ENCODE measurements around the gene ANKDD1A.

ANKDD1A gene

DNA sequence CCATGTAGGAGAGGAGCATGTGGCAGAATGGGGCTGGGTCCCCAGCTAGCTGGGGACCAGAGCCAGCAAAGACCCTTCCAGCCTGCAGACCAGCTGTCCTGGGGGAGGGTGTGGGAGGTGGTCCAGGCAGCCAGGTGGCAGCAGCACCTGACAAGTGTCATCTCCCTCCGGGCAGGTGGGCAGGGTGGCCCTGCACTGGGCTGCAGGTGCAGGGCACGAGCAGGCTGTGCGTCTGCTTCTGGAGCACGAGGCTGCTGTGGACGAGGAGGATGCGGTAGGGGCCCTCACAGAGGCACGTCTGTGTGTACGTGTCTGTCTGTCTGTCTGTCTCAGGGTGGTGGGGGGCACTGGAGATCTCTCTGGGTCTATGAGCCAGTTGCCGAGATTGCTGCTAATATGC lies 5.5 kb downstream of the ANKDD1A start:
- Histone ChIP-seq H3K27me3 (ENCODE audit: low read length) (no peaks in the 10 kb centered on the region), H3K79me2 (ENCODE audit: insufficient read depth, low read length) (no peaks in the 10 kb centered on the region), H3F3A (ENCODE audit: insufficient read depth) (no peaks in the 10 kb centered on the region), H3K9me3 (ENCODE audit: insufficient read depth, low read length) (no peaks in the 10 kb centered on the region), H3K9me2 (replicated peaks; ENCODE audit: insufficient read depth, low read length) (no peaks in the 10 kb centered on the region), H3K4me2 (ENCODE audit: low read depth, low read length, poor library complexity, severe bottlenecking) (no peak overlapping the region), H3K27ac (ENCODE audit: low read depth, low read length) (no peak overlapping the region), H3K36me3 (ENCODE audit: low read length) (no peaks in the 10 kb centered on the region), H2AFZ (ENCODE audit: low read depth, low read length, severe bottlenecking) (no peak overlapping the region), H4K20me1 (ENCODE audit: low read depth, low read length) (no peaks in the 10 kb centered on the region), H3K9ac (ENCODE audit: low read length) (no peak overlapping the region), H3K4me3 (ENCODE audit: insufficient read depth, low read length, poor library complexity, severe bottlenecking) (no peak overlapping the region)
- TF ChIP-seq, protein P1, sequence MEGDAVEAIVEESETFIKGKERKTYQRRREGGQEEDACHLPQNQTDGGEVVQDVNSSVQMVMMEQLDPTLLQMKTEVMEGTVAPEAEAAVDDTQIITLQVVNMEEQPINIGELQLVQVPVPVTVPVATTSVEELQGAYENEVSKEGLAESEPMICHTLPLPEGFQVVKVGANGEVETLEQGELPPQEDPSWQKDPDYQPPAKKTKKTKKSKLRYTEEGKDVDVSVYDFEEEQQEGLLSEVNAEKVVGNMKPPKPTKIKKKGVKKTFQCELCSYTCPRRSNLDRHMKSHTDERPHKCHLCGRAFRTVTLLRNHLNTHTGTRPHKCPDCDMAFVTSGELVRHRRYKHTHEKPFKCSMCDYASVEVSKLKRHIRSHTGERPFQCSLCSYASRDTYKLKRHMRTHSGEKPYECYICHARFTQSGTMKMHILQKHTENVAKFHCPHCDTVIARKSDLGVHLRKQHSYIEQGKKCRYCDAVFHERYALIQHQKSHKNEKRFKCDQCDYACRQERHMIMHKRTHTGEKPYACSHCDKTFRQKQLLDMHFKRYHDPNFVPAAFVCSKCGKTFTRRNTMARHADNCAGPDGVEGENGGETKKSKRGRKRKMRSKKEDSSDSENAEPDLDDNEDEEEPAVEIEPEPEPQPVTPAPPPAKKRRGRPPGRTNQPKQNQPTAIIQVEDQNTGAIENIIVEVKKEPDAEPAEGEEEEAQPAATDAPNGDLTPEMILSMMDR (IDR thresholded peaks at IDR 0.05; ENCODE audit: insufficient read depth, low read length, poor library complexity, severe bottlenecking) = no peak
- TF ChIP-seq EZH2phosphoT487 (conservative IDR thresholded peaks at IDR 0.05; ENCODE audit: low read length) = no peak

- no peaks in the 10 kb centered on the region for H3F3A ChIP-seq (ENCODE audit: insufficient read depth)
- H3K27me3 ChIP-seq (ENCODE audit: low read length) = no peaks in the 10 kb centered on the region
- no peaks in the 10 kb centered on the region for H3K79me2 ChIP-seq (ENCODE audit: insufficient read depth, low read length)
- H2AFZ ChIP-seq (ENCODE audit: low read depth, low read length, severe bottlenecking) = no peak overlapping the region
- no peaks in the 10 kb centered on the region for H3K36me3 ChIP-seq (ENCODE audit: low read length)
- no peak overlapping the region for H3K27ac ChIP-seq (ENCODE audit: low read depth, low read length)
- H3K9me2 ChIP-seq (replicated peaks; ENCODE audit: insufficient read depth, low read length) = no peaks in the 10 kb centered on the region
- H3K9me3 ChIP-seq (ENCODE audit: insufficient read depth, low read length) = no peaks in the 10 kb centered on the region
- H4K20me1 ChIP-seq (ENCODE audit: low read depth, low read length) = no peaks in the 10 kb centered on the region
- H3K9ac ChIP-seq (ENCODE audit: low read length) = no peak overlapping the region
- no peak overlapping the region for H3K4me2 ChIP-seq (ENCODE audit: low read depth, low read length, poor library complexity, severe bottlenecking)
- H3K4me3 ChIP-seq (ENCODE audit: insufficient read depth, low read length, poor library complexity, severe bottlenecking) = no peak overlapping the region
- no peak for TF ChIP-seq EZH2phosphoT487 (conservative IDR thresholded peaks at IDR 0.05; ENCODE audit: low read length)
- TF ChIP-seq, protein P1 (IDR thresholded peaks at IDR 0.05; ENCODE audit: insufficient read depth, low read length, poor library complexity, severe bottlenecking) = no peak
These were observed 8.0 kb downstream of the ANKDD1A start for GRCh38 chr15:64919721-64920120.

- H3K4me3 ChIP-seq (ENCODE audit: insufficient read depth, low read length, poor library complexity, severe bottlenecking) = no peak overlapping the region
- TF ChIP-seq, protein P1 (IDR thresholded peaks at IDR 0.05; ENCODE audit: insufficient read depth, low read length, poor library complexity, severe bottlenecking) = no peak
- no peak for TF ChIP-seq EZH2phosphoT487 (conservative IDR thresholded peaks at IDR 0.05; ENCODE audit: low read length)
- no peaks in the 10 kb centered on the region for H3K9me3 ChIP-seq (ENCODE audit: insufficient read depth, low read length)
- no peaks in the 10 kb centered on the region for H4K20me1 ChIP-seq (ENCODE audit: low read depth, low read length)
- no peaks in the 10 kb centered on the region for H3K27me3 ChIP-seq (ENCODE audit: low read length)
- no peaks in the 10 kb centered on the region for H3K36me3 ChIP-seq (ENCODE audit: low read length)
- no peak overlapping the region for H3K27ac ChIP-seq (ENCODE audit: low read depth, low read length)
- H3K4me2 ChIP-seq (ENCODE audit: low read depth, low read length, poor library complexity, severe bottlenecking) = no peak overlapping the region
- no peaks in the 10 kb centered on the region for H3F3A ChIP-seq (ENCODE audit: insufficient read depth)
- H2AFZ ChIP-seq (ENCODE audit: low read depth, low read length, severe bottlenecking) = no peak overlapping the region
- no peak overlapping the region for H3K9ac ChIP-seq (ENCODE audit: low read length)
- no peaks in the 10 kb centered on the region for H3K9me2 ChIP-seq (replicated peaks; ENCODE audit: insufficient read depth, low read length)
- H3K79me2 ChIP-seq (ENCODE audit: insufficient read depth, low read length) = no peaks in the 10 kb centered on the region
These were observed 10.0 kb downstream of the ANKDD1A start for GRCh38 chr15:64921711-64922110.
